OCI-LY7 (cell line): ENCODE measurements around the gene CAPN9.

Experiments used
- CTCF ChIP-seq: fragments of 200-600 bp; sonication (generic); conservative IDR thresholded peaks from 2 replicates; pipeline ENCODE4 v1.5.1; 2014; ENCODE audit warnings: mild to moderate bottlenecking, antibody characterized with exemption, low read length, moderate library complexity, mixed read lengths
- EZH2phosphoT487 ChIP-seq: fragments of 200-600 bp; sonication (generic); IDR thresholded peaks from 2 replicates; pipeline ENCODE4 v1.6.1; 2018; ENCODE audit warnings: low read depth, borderline replicate concordance, mild to moderate bottlenecking, mixed run types, antibody characterized with exemption, low read length, moderate library complexity, mixed read lengths

- TF ChIP-seq CTCF (0 out of 2 replicates have a peak, but pooled peaks have one; percentile 32), EZH2phosphoT487 (no peak)
Measured at GRCh38 chr1:230760360-230760827, 13.2 kb downstream of the CAPN9 start.
